NCI-H774 (cell line): Measurements from ENCODE around the gene MFSD6L.

Source experiments
- DNase-seq: peaks from one replicate; lab custom pipeline; 2025; lab: John Stamatoyannopoulos, UW

Gene MFSD6L

GRCh38 chr17:8791910-8792270 is 7.3 kb downstream of the MFSD6L start:
- no peak for DNase-seq

- DNase-seq, result no peak
These were observed 7.8 kb downstream of the MFSD6L start for GRCh38 chr17:8791248-8791909.

- no peak for DNase-seq
These were observed 9.4 kb downstream of the MFSD6L start for GRCh38 chr17:8789743-8790142.

GRCh38 chr17:8788998-8789397 is 10.2 kb downstream of the MFSD6L start:
- DNase-seq, result no peak

GRCh38 chr17:8785547-8786413 is 13.4 kb downstream of the MFSD6L start:
- DNase-seq, result no peak

GRCh38 chr17:8782176-8782575 is 17.0 kb downstream of the MFSD6L start:
- no peak for DNase-seq

GRCh38 chr17:8781776-8782175 is 17.4 kb downstream of the MFSD6L start:
- no peak for DNase-seq

- DNase-seq, result no peak
These were observed 22.3 kb downstream of the MFSD6L start for GRCh38 chr17:8776881-8777280.

GRCh38 chr17:8776248-8776647 is 22.9 kb downstream of the MFSD6L start:
- no peak for DNase-seq

GRCh38 chr17:8766731-8767130 is 32.4 kb downstream of the MFSD6L start:
- no peak for DNase-seq

GRCh38 chr17:8762012-8762411 is 37.2 kb downstream of the MFSD6L start:
- no peak for DNase-seq

- DNase-seq, result no peak
These were observed 41.0 kb downstream of the MFSD6L start, which contains the start of gene SPDYE4 for GRCh38 chr17:8758137-8758596. SPDYE4 (minus strand) TSS chr17:8758546; CDS start chr17:8758382, 164 bp downstream.

GRCh38 chr17:8757189-8757588 is 42.0 kb downstream of the MFSD6L start:
- no peak for DNase-seq

GRCh38 chr17:8755590-8756255 is 43.4 kb downstream of the MFSD6L start:
- no peak for DNase-seq

GRCh38 chr17:8754890-8755289 is 44.3 kb downstream of the MFSD6L start:
- DNase-seq, result no peak

GRCh38 chr17:8753976-8754440 is 45.2 kb downstream of the MFSD6L start:
- DNase-seq, result no peak

- DNase-seq, result no peak
These were observed 45.8 kb downstream of the MFSD6L start for GRCh38 chr17:8753136-8753975.

- no peak for DNase-seq
These were observed 49.5 kb downstream of the MFSD6L start for GRCh38 chr17:8749616-8750015.

- no peak for DNase-seq
These were observed 51.4 kb downstream of the MFSD6L start for GRCh38 chr17:8747742-8748141.
